ENCODE measurements around the gene FGFR3.
A peak's percentile ranks its signal among the peaks of the same experiment; 100 is the strongest.

FGFR3 gene

DNA sequence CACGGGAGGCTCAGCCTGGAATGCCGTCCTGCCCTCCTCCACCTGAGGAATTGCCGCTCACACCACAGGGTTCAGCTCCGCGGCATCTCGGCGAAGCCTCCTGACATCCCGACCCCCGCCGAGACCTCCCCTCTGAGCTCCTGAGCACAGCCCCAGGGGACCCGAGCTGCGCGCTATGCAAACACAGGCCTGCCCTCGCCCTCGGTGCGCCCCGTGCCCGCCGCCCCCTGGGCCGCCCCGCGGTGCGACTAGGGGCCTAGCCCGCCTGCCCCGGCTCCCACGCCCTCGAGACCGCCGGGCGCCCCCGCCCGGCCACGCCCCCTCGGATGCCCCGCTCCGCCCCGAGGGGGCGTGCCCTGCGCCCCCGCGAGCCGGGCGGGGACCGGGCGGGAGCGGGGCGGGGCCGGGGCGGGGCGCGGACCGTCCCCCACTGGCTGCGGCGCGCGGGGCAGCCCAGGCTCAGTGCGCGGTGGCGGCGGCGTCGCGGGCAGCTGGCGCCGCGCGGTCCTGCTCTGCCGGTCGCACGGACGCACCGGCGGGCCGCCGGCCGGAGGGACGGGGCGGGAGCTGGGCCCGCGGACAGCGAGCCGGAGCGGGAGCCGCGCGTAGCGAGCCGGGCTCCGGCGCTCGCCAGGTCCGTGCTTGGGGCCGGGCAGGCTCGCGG is at the start of gene FGFR3:
Gene FGFR3 (plus strand): TSS at position 462 of the 664 bp plus-strand sequence. CDS start 642 bp downstream, outside the sequence.
- H3K27ac ChIP-seq, result peak within 1 kb of the TSS in 18 of 21 experiments; percentile 22 to 90 (median 66)
- H3K4me3 ChIP-seq, result peak within 1 kb of the TSS; percentile 42 to 64 (median 60)

DNA sequence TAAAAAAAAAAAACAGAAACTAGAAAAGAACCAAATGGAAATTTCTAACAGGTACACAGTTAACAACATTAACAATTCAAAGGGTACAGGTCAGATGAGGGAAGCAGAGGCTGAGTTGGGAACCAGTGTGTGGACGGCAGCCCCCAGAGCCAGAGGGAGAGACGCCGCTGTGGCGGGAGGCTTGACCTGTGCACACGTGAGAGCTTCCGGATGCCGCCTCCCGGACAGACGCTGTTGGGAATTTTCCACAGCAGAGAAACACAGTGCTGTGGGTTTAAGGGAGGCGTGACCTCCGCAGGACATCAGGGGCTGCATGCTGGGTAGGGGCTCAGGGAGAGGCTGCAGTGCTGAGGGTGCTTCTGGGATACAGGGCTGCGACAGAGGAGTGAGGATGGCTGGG is 49.5 kb upstream of the FGFR3 start:
- H3K4me3 ChIP-seq, result no peak overlapping the region

DNA sequence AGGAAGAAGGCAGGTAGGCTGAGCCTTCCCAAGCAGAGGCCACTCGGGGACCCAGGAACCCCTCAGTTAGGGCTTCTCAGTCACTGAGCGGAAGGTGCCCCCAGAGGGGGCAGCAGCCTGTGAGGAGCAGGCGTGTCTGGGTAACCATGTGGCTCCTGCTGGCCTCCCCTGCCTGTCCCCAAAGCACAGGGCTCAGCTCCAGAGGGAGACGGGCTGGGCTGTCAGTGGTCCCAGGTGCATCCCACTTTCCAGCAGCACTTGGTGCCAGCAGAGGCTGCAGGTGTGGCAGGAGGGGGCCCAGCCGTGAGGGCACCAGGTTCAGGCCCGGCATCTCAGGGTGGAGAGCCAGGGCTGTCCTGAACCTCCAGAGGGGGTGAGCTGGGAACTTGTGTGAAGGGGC is 49.1 kb upstream of the FGFR3 start:
- H3K4me3 ChIP-seq, result no peak overlapping the region
- no peak overlapping the region for H3K27ac ChIP-seq

More for the DNA sequence above, 49.5 kb upstream of the FGFR3 start:
- no peak overlapping the region for H3K27ac ChIP-seq

DNA sequence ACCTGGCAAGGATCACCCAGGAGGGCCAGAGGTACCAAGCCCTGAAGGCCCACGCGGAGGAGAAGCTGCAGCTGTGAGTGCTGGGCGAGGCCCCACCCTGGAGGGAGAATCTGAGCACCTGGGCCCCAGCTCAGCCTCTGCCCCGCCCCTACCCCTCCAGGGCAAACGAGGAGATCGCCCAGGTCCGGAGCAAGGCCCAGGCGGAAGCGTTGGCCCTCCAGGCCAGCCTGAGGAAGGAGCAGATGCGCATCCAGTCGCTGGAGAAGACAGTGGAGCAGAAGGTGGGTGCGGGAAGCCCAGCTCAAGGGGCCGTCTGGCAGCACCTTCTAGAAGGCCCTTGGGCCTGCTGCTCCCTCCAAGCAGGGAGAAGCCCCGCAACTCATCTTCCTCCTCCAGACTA is 48.5 kb upstream of the FGFR3 start:
- no peak overlapping the region for H3K27ac ChIP-seq
- H3K4me3 ChIP-seq, result no peak overlapping the region

DNA sequence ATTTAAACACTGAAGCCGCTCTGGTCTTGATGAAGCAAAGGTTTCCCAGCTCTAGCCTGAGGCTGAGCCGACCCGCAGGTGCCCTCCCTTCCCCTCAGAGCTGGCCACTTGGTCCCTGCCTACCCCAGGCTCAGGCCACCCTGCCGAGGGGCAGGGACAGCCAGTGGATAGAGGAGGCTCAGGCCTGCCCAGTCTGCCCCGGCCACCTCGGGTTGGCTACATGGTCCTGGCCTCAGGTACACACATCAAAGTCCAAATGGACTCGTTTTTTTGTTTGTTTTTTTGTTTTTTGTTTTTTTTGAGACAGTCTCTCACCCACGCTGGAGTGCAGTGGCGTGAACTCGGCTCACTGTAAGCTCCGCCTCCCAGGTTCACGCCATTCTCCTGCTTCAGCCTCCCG is 47.9 kb upstream of the FGFR3 start:
- H3K27ac ChIP-seq, result no peak overlapping the region
- H3K4me3 ChIP-seq, result no peak overlapping the region

DNA sequence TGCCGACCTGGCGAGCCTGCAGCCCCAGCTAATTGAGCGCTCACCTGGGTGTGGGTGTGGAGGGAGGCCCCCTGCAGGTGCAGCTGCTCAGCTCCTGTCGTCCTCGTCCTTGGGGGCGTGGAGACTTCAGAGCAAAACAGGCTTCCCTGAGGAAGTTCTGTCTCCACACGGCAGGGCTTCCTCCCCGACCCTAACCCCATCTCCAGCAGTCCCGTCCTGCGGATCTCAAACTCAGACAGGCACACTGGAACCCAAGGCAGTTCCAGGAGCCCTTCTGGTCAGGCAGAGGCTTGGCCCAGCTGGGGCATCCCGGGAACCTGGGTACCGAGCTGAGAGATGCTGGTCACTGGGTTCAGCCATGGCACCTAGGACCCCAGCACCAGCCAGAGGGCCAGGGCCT is 47.4 kb upstream of the FGFR3 start:
- no peak overlapping the region for H3K4me3 ChIP-seq
- H3K27ac ChIP-seq, result no peak overlapping the region

DNA sequence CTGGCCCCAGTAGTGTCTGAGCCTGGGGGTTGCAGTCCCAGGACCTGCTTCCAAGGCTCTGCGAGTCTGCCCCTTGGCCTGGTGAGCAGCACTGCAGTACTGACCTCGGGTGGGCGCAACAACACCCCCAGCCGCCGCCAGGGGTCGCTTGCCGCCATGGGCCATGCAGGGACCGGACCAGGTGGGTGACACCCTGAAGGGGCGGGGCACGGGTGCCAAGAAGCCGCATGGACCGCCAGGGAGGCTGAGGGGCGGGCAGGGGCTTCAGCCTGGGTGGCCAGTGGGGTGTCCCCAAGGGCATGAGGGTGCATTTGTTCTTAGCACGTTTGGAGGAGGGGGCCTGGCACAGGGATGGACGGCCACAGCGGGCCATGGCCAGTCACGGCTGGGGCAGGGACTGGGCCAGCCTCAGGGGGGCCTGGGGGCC is 46.8 kb upstream of the FGFR3 start:
- no peak overlapping the region for H3K27ac ChIP-seq
- no peak overlapping the region for H3K4me3 ChIP-seq

DNA sequence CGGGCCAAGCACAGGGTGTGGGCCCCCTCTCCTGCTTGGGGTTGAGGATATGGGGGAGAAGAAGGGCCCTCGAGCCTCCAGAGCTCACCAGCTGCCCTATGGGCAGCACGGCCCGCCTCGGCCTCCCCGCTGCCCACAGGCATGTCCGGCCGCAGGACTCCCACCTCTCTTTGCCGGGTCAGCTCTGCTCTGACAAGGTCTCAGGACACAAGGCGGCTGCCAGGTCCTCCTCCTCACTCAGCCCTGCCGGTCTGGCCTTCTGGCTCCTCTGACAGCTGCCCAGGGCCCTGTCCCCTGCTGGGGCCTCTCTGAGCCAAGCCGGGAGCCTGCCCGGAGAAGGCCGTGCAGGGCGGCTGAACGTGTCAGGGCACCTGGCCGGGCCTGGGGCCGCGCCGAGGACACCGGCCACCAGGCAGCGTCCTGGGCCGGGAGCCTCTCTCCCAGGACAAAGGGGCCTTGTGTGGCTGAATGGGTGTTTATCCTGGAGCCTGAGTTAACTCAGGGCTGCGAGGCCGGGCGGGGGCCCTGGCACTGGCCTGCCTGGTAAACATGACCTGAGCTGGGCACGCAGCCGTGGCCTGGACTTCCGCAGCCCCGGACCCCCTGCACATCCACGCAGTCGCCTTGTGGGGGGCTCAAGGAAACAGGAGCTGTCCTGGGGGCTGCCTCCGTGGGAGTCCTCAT is 46.0 kb upstream of the FGFR3 start:
- H3K27ac ChIP-seq, result no peak overlapping the region

DNA sequence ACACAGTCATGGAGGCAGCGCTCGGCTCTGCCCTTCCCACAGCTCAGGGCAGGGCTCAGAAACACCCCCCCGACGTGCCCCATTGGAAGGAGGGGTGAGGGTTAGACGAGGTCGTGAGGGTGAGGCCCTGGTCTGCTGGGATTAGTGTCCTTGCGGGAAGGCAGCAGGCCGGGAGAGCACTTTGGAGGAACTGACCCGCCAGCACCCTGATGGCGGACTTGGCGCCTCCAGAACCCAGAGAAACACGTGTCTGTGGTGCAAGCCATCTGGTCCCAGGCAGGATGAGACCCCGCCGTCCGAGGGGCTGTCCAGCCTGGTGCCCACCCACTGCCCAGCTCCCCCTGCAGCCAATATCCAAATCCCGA is 45.5 kb upstream of the FGFR3 start:
- H3K4me3 ChIP-seq, result no peak overlapping the region
- no peak overlapping the region for H3K27ac ChIP-seq

More for the DNA sequence above, 46.0 kb upstream of the FGFR3 start:
- H3K4me3 ChIP-seq, result no peak overlapping the region

DNA sequence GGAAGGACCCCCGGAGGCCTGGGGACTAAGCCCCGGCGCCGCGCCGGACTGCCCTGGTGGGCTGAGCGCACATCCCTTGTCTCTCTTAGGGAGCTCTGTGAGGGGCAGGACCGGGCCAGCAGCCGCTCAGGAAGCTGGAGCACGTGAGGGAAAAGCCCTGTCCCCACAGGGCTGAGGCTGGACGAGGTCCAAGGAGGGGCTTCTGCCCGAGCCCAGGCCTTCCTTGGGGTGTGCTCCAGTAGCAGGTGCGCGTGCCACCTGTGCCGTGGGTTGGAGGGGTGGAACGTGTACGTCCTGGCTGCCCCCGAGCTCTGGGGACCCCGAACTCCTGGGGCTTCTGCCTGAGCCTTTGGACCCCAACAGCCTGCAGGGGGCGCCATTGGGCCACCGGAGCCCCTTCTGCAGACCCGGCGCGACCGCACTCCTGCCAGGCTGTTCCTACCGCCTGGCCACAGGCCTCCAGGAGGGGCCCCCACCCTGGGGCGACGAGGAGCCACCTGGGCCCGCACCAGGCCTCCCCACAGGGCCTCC is 44.6 kb upstream of the FGFR3 start:
- H3K4me3 ChIP-seq, result no peak overlapping the region
- no peak overlapping the region for H3K27ac ChIP-seq

DNA sequence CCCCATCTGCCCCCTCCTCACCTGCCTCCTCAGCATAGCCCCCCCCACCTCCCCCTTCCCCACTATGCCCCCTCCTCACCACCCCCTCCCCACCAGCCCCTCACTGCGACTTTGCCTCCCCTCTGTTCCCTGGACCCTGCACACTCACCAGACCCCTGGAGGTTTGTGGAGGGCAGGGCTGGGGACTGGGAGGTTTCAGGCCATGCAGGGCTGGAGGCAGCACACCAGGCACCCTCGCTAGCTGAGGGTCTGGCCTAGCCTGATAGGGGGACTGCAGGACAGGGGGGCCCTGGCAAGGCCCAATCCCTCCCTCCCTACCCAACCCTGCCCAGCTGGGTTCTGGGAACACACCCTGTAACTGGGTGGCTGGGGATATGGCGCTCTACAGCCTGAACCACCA is 43.7 kb upstream of the FGFR3 start:
- Histone ChIP-seq H3K4me3 (no peak overlapping the region), H3K27ac (peak overlapping the region in 1 of 21 experiments; percentile 30)

DNA sequence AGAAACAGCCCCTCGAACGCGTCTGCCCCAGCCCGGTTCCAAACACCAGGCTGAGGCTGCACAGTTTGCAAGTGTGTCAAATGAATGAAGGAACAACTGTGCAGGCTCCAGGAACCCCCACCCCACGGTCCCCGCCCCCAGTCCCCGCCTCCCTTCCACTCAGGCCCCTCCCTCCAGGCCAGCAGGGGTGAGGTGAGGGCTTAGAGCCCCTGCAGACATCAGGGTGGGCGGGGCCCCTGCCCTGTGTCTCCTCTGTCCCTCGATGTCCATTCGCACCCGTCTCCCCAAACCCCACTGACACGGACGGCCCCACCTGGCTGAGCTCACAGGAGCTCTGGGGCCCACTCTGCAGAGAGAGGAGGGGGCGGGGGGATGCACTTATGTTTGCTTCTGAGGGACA is 43.3 kb upstream of the FGFR3 start:
- Histone ChIP-seq H3K27ac (peak overlapping the region in 1 of 21 experiments; percentile 30), H3K4me3 (no peak overlapping the region)

DNA sequence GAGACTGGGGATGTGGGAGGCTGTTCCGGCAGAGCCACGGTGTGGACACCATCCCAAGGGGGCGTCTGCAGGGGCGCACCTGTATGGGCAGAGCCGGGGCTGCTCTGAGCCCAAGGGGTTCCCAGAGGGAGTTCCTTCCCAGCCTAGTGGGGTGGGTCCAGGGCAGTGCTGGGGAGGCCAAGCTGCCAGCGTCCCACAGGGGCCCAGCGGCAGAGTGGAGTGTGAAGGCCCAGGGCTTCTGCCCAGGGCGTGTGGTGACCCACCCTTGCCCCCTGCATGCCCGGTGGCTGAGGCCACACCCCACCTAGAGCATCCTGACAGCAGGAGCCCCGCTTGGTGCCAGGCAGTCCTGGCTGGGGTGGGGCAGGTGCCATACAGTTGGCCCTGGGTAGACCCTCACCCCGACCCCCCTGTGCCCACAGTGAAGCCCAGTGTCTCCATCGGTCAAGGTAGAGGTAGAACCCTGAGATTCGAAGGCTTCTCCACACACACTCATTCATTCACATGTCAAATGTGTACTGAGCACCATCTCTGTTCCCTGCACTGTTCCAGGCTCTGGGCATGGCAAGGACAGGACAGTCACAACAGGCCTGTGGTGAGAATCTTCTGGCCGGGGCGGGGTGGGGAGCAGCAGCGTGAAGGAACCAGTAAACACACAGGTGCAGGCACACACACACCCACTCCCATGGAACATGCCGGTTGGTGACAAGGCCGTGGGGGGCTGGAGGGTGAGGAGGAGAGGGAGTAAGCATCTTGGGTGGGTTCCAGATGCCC is 42.5 kb upstream of the FGFR3 start:
- peak overlapping the region in 1 of 21 experiments; percentile 89 for H3K27ac ChIP-seq

DNA sequence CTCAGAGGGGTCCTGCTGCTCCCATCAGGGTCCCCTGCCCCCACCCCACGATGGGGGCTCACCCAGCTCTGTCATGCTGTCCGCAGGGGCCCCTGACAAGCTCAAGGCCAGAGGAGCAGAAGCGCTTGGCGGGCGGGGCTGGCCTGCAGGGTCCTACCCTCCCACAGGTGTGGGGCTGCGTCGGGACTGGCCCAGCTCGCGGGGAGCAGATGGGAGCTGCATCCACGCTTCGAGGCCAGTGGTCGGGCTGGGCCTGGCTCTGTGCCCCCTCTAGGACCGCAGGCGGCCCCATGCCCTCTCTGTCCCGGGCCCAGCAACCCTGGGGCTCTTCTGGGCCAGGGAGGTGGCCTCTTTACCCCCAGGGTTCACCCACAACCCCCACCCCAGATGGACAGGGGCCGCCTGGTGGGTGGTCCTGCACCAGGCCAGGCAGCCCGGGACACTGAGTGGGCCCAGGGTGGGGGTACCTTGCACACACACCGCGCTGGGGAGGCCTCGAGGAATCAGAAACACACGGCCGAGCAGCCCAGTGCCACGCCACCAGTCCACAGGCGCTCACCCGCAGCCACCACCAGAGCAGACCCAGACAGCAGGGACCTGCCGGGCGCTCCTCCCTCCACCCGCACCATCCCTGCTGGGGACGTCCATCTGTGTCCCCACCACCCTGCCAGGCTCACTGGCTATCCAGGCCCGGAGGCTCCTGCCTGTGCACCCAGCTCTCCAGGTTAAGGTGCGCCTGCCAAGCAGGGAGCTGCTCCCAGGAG is 41.8 kb upstream of the FGFR3 start:
- H3K27ac ChIP-seq, result peak overlapping the region in 15 of 21 experiments; percentile 14 to 89 (median 67)
- no peak overlapping the region for H3K4me3 ChIP-seq

More for the DNA sequence above, 42.5 kb upstream of the FGFR3 start:
- H3K4me3 ChIP-seq, result no peak overlapping the region

DNA sequence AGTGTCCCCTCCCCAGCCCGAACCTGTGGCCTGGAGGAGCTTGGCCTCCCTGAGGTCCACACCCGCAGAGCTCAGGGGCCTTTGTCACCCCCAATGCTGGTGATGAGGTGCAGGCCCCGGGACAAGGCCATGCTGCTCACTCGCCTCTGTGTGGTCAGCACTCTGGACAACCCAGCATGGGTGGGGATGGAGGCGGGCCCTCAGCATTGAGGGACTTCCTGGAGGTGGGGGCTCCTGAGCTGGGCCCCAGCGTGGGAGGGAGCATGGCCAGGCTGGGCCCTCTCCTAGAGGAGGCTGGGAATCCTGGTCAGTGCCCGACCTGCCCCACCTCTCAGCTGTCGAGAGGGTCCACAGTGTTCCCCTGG is 41.2 kb upstream of the FGFR3 start:
- H3K27ac ChIP-seq, result peak overlapping the region in 18 of 21 experiments; percentile 14 to 89 (median 65)
- H3K4me3 ChIP-seq, result no peak overlapping the region

DNA sequence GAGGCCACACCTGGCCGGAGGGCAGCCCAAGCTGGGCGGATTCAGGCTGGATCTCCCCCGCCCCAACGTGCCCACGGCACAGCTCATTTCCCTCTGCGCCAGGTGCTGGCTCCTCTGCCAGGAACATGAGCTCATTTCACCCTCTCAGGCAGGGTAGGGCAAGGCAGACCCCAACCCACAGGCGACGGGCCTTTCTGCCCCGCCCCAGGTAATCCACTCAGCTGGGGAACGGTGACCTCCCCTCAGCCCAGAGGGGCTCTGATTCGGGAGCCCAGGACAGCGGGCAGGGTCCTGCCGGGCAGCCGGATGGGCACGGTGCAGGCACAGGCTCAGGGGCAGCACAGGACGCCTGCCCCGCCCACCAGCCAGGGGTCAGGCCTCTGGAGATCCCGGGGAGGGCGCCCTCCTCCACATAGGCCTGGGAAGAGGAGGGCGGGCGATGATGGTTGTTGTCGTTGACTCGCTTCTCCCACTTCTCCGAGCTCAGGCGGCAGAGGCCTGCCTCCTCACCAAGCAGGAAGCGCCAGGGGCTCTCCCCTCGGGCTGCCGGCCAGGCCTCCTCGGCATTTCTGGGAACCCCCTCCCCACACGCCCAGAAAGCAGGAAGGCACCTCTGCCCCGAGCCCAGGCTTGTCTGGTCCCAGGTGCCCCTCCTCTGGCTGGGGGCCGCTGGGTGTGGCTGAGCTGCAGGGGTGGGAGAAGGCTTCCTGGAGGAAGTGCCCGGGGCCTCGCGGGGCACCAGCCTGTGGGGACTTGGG is 40.6 kb upstream of the FGFR3 start:
- Histone ChIP-seq H3K27ac (peak overlapping the region in 20 of 21 experiments; percentile 14 to 89 (median 65)), H3K4me3 (no peak overlapping the region)

DNA sequence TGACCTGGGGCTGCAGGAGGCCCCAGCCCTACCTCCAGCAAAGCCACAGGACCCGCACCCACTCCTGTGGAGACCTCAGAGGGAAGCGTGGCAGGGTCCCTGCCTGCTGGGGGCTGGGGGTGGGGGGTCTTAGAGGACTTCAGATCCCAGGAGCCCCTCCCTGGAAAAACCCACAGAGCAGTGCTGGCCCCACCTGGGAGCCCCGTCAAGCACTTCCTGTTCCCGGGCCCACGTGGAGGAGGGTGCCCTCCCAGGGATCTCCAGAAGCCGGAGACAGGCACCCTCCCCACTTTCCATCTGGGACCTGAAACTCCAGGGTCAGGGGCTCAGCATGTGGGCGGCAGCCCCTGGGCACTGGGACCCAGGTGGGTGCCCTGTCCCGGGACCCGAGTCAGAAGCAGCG is 39.8 kb upstream of the FGFR3 start:
- Histone ChIP-seq H3K27ac (peak overlapping the region in 19 of 21 experiments; percentile 24 to 89 (median 67)), H3K4me3 (no peak overlapping the region)

DNA sequence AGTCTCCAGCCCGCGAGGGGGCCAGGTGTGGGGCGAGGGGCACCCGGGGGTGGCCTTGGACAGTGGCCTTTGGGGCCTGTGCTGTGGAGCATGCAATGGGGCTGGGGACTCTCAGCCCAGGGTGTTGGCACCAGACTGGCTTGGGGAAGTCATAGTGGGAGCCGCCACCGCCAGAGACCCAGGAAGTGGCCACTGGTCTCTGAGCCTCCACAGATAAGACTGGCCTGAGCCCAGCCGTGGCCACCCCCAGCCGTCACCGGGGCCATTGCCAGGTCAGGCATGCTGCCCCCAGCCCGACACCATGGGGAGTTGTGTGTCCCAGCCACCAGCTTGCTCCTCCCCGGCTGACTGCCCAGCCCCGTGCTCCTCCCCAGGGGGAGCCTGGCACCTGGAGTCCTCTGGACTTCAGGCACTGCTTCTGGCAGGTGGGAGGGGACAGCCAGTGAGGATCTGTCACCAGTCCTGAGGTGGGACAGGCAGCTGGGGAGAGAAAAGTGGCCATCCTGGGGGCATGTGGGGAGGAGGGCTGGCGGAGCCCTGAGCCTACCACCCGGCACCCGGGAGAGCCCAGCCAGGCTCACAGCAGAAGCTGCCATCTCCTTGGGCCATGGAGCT is 39.3 kb upstream of the FGFR3 start:
- Histone ChIP-seq H3K27ac (peak overlapping the region in 15 of 21 experiments; percentile 35 to 89 (median 70)), H3K4me3 (no peak overlapping the region)

All from skin epidermis (tissue), 12 donors.